DND-41 (cell line): ENCODE results near the gene POU2F1.

Experiments
- ATAC-seq: fragments of 200-7000 bp; cut with Tn5 transposase; 3 replicates; pipeline ENCODE4 v1.9.1; 2021; ENCODE audit warnings: low read depth; ENCODE audit not compliant: insufficient read depth
- DNase-seq: peaks from one replicate; pipeline ENCODE4 v3.0.0-alpha.2; 2020
- H2AFZ ChIP-seq: 2 replicates; pipeline ENCODE4 v1.6.0; 2012; ENCODE audit warnings: low read depth, low read length
- H3K27ac ChIP-seq: 2 replicates; pipeline ENCODE4 v1.5.1; 2012; ENCODE audit warnings: low read length, inconsistent platforms
- H3K27me3 ChIP-seq: fragments of 200-600 bp; sonication (generic); 2 replicates; pipeline ENCODE4 v1.6.0; 2012; ENCODE audit warnings: low read length, mild to moderate bottlenecking, inconsistent platforms; ENCODE audit not compliant: insufficient read depth, poor library complexity
- H3K36me3 ChIP-seq: 2 replicates; pipeline ENCODE4 v1.5.1; 2012; ENCODE audit warnings: low read length, inconsistent platforms; ENCODE audit not compliant: insufficient read depth
- H3K4me1 ChIP-seq: 2 replicates; pipeline ENCODE4 v1.5.1; 2012; ENCODE audit warnings: mild to moderate bottlenecking, low read length; ENCODE audit not compliant: insufficient read depth
- H3K4me2 ChIP-seq: 2 replicates; pipeline ENCODE4 v1.6.0; 2012; ENCODE audit warnings: mild to moderate bottlenecking, moderate library complexity, low read length, inconsistent platforms; ENCODE audit not compliant: insufficient read depth
- H3K4me3 ChIP-seq, 2 experiments: fragments of 200-600 bp in 1 of 2; shearing (Covaris generic) in 1 of 2; 2 replicates each; pipeline ENCODE4 v1.5.1; 2012 to 2016; ENCODE audit warnings: inconsistent platforms in 2 of 2, low read length in 2 of 2, mild to moderate bottlenecking in 2 of 2, low read depth in 1 of 2, moderate library complexity in 1 of 2
- H3K79me2 ChIP-seq: 2 replicates; pipeline ENCODE4 v1.6.0; 2012; ENCODE audit warnings: low read length, inconsistent platforms; ENCODE audit not compliant: insufficient read depth
- H3K9ac ChIP-seq: 2 replicates; pipeline ENCODE4 v1.6.0; 2012; ENCODE audit warnings: low read depth, mild to moderate bottlenecking, inconsistent platforms, low read length, moderate library complexity
- H3K9me3 ChIP-seq: 2 replicates; pipeline ENCODE4 v1.5.1; 2012; ENCODE audit warnings: low read length, moderate library complexity, mild to moderate bottlenecking, inconsistent platforms; ENCODE audit not compliant: insufficient read depth, severe bottlenecking
- H4K20me1 ChIP-seq: 2 replicates; pipeline ENCODE4 v1.6.0; 2012; ENCODE audit warnings: low read length; ENCODE audit not compliant: insufficient read depth
- CTCF ChIP-seq: IDR thresholded peaks from 2 replicates; pipeline ENCODE4 v1.5.1; 2012; ENCODE audit warnings: borderline replicate concordance, low read length, moderate library complexity, mild to moderate bottlenecking; ENCODE audit not compliant: poor library complexity, severe bottlenecking; ENCODE audit errors: extremely low read depth
- EZH2 ChIP-seq: IDR thresholded peaks from 3 replicates; pipeline ENCODE4 v1.6.1; 2012; ENCODE audit warnings: borderline replicate concordance, low read depth, mild to moderate bottlenecking, moderate library complexity, low read length, inconsistent platforms; ENCODE audit not compliant: severe bottlenecking

Gene POU2F1

GRCh38 chr1:167467126-167467710, 246.5 kb downstream of the POU2F1 start:
- TF ChIP-seq EZH2: no peak
- TF ChIP-seq CTCF: no peak
- H3K79me2 ChIP-seq: peaks cover 93% of the 10 kb centered on the region
- no peaks in the 10 kb centered on the region for H3K27me3 ChIP-seq
- DNase-seq: no peak
- H3K9me3 ChIP-seq: no peaks in the 10 kb centered on the region
- peaks cover 19% of the 10 kb centered on the region for H4K20me1 ChIP-seq
- peaks cover 8% of the 10 kb centered on the region for H3K4me1 ChIP-seq
- ATAC-seq: no peak
- H3K36me3 ChIP-seq: peaks cover 30% of the 10 kb centered on the region
- H3K4me3 ChIP-seq: no peak overlapping the region
- no peak overlapping the region for H3K9ac ChIP-seq
- H2AFZ ChIP-seq: no peak overlapping the region
- H3K4me2 ChIP-seq: no peak overlapping the region
- H3K27ac ChIP-seq: peak overlapping the region; percentile 6; the same call in 1 of the 2 replicates

DNA sequence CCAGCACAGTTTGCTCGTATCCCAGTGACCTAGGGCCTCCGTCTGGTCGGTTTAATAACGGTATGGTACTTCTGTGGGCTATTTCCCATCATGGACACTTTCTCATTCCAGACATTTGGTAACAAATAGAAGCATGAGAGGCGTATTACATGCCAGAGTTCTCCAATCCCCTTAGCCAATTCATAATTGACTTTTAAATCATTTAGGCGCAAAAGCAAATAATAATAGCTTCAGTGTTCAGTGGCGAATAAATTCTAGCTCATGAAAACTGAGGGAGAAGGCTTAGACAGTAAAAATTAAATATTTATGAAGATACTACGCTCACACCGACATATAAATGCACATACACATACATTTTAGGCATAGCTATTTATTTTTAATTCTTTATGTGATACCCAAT, 247.1 kb downstream of the POU2F1 start:
- H3K27me3 ChIP-seq: no peaks in the 10 kb centered on the region
- H3K36me3 ChIP-seq: peaks cover 29% of the 10 kb centered on the region
- H3K4me2 ChIP-seq: no peak overlapping the region
- H3K4me3 ChIP-seq: no peak overlapping the region
- no peak overlapping the region for H3K9ac ChIP-seq
- H2AFZ ChIP-seq: no peak overlapping the region
- no peak for ATAC-seq
- H3K79me2 ChIP-seq: peaks cover 93% of the 10 kb centered on the region
- H3K9me3 ChIP-seq: no peaks in the 10 kb centered on the region
- 0 out of 2 replicates have a peak overlapping the region, but pooled peaks have one; percentile 6 for H3K27ac ChIP-seq
- DNase-seq: no peak
- peaks cover 17% of the 10 kb centered on the region for H4K20me1 ChIP-seq
- H3K4me1 ChIP-seq: peaks cover 13% of the 10 kb centered on the region
- TF ChIP-seq EZH2 (no peak), CTCF (no peak)

GRCh38 chr1:167469280-167469965, 248.7 kb downstream of the POU2F1 start:
- peaks cover 23% of the 10 kb centered on the region for H3K36me3 ChIP-seq
- peaks cover 17% of the 10 kb centered on the region for H4K20me1 ChIP-seq
- H3K4me3 ChIP-seq: no peak overlapping the region
- H3K79me2 ChIP-seq: peaks cover 87% of the 10 kb centered on the region
- H3K27ac ChIP-seq: no peak overlapping the region
- TF ChIP-seq EZH2 (no peak), CTCF (no peak)
- ATAC-seq (no peak), DNase-seq (no peak)
- H2AFZ ChIP-seq: no peak overlapping the region
- H3K4me1 ChIP-seq: peaks cover 30% of the 10 kb centered on the region
- no peak overlapping the region for H3K4me2 ChIP-seq
- no peaks in the 10 kb centered on the region for H3K9me3 ChIP-seq
- H3K9ac ChIP-seq: no peak overlapping the region
- no peaks in the 10 kb centered on the region for H3K27me3 ChIP-seq
